Ovary (tissue), 9 donors: ENCODE measurements around the gene PIK3AP1. TPM values are rescaled to one million over a fixed set of nuclear protein-coding genes. Genes with fewer than 3 reads are reported as not detected.

Experiments used
- DNase-seq, 5 donors: peaks; one replicate each; pipeline ENCODE4 v3.0.0-alpha.2; 2019 to 2020
- H3K27ac ChIP-seq, 2 donors: fragments of 200-600 bp; one replicate each; pipeline versions ENCODE4 v1.5.1 to v1.8.0; 2019 to 2022
- H3K27me3 ChIP-seq: fragments of 200-600 bp; one replicate; pipeline ENCODE4 v1.8.0; 2022
- H3K36me3 ChIP-seq: fragments of 200-600 bp; sonication (generic); one replicate; pipeline ENCODE4 v1.5.1; 2019
- H3K4me1 ChIP-seq: one replicate; pipeline ENCODE4 v1.8.1; 2013; ENCODE audit warnings: mild to moderate bottlenecking, moderate library complexity; ENCODE audit not compliant: insufficient read depth
- H3K4me3 ChIP-seq: fragments of 200-600 bp; sonication (generic); one replicate; pipeline ENCODE4 v1.5.1; 2017
- H3K9me3 ChIP-seq, 2 donors: fragments of 200-600 bp in 1 of 2; sonication (generic) in 1 of 2; one replicate each; pipeline versions ENCODE4 v1.5.1 to v1.8.1; 2013 to 2019; ENCODE audit warnings: mild to moderate bottlenecking in 1 of 2, moderate library complexity in 1 of 2
- EP300 ChIP-seq: sonication (generic); formaldehyde crosslinking; IDR thresholded peaks from one replicate; pipeline ENCODE4 v1.6.1; 2017; ENCODE audit warnings: antibody characterized with exemption
- POLR2A ChIP-seq: fragments of 450-650 bp; IDR thresholded peaks from one replicate; pipeline ENCODE4 v1.6.1; 2017; ENCODE audit warnings: antibody characterized with exemption, mild to moderate bottlenecking, moderate library complexity
- WGBS, 3 donors: extraction: QIAGEN DNeasy Blood & Tissue Kit in 1 of 3; methylation state at CpG; one replicate each; pipeline versions ENCODE4 v1.1.5 to v1.1.7; 2013 to 2017; 5-methylcytosine and 5-hydroxymethylcytosine counted together
- intact Hi-C, 4 donors: fragments of 100-400 bp; cut with DNase I; formaldehyde crosslinking; loops; one replicate each; pipeline versions ENCODE4 v1.11.0 to v1.15.1; 2022 to 2023
- polyA plus RNA-seq, 2 donors: library from polyadenylated mRNA; stranded (reverse); fragments of 200-250 nt in 1 of 2; fragments of 350-450 nt in 1 of 2; fragmentation: Illumina TruSeq in 1 of 2; extraction: RNeasy Lipid Tissue Mini Kit (QIAGEN cat#74804) in 1 of 2; gene quantifications; one replicate each; pipeline ENCODE4 v1.2.3, GENCODE V29; 2013 to 2014
- total RNA-seq, 7 donors: library from RNA; depleted of rRNA in 2 of 7; stranded (reverse); fragments of >200 nt in 2 of 7; fragmentation: NEBNext Ultra II Directional in 3 of 7; extraction: Animal tissue kit (Norgen Biotek cat#: 25700) in 3 of 7; gene quantifications; one replicate each; pipeline versions ENCODE4 v1.1.0 to v1.2.4, GENCODE V29; 2016 to 2023
- TF ChIP-seq, protein P1 (sequence below), 3 donors: fragments of 450-650 bp in 2 of 3; fragments of 200-600 bp in 1 of 3; IDR thresholded peaks; one replicate each; pipeline versions ENCODE4 v1.5.1 to v1.8.0; 2016 to 2022; ENCODE audit warnings: antibody characterized with exemption in 3 of 3, mild to moderate bottlenecking in 1 of 3
- donor health status: DM: no; HTN: no; CAD: no; lungs with moderate emphysema.
- donor health status: DM: no; HTN: no; CAD: no.
- donor health status: Bipolar disorder and iron deficiency.
- donor health status: DM: yes; HTN: yes; CAD: no.
- donor health status: DM: no; HTN: no; CAD: no.
- donor health status: DM: yes; HTN: yes; CAD: no.

The PIK3AP1 gene
- total and polyA plus RNA-seq, 9 donors, result 2.5 to 14.2 (median 7.8) TPM

DNA sequence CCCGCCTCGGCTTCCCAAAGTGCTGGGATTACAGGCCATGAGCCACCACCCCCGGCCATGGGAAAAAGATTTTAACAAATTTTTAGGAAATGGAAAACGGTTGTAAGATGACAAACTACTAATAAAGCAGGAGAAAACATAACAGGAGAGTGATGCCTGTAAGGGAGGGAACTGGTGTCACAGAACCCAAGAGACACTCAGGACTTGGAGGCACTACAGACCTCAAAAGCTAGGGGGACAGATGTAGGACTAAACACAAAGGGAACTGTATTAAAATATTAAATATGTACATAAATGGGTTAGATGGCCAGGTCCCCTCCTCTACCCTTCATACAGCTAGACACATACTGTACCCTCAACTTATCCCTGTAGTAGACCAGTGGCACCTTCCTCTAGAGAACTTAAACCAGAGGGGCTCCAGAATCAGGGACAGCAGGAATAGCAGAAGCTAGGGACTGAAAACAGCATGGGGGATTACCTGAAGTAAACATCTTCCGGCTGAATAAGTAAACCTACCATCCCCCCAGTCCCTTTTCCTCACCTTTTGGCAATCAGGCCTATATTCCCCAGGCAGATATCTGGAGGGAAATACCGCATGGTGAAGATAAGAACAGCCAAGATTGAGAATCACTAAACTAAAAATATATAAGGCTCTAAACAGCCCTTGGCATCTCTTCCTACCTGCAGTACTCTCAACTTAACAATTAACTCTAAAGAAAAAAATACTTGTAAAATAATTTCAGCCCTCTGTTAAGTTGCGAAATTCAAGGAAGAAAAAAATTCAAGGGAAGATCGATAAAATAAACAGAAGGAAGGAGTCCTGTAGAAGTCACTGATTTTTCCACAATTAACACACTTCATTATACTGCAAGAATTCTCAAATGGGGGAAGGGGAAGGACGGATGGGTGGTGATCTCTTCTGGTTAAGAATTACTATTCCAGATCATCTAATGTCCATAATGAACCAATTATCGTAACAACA lies 149.0 kb downstream of the PIK3AP1 start:
- H3K9me3 ChIP-seq, result no peaks in the 10 kb centered on the region
- H3K4me1 ChIP-seq, result peaks cover 5% of the 10 kb centered on the region
- H3K36me3 ChIP-seq, result no peaks in the 10 kb centered on the region
- no peak overlapping the region for H3K4me3 ChIP-seq
- H3K27ac ChIP-seq, result no peak overlapping the region
- H3K27me3 ChIP-seq, result no peaks in the 10 kb centered on the region
- intact Hi-C loops, result no loop called here
- no peak for DNase-seq
- TF ChIP-seq, protein P1, sequence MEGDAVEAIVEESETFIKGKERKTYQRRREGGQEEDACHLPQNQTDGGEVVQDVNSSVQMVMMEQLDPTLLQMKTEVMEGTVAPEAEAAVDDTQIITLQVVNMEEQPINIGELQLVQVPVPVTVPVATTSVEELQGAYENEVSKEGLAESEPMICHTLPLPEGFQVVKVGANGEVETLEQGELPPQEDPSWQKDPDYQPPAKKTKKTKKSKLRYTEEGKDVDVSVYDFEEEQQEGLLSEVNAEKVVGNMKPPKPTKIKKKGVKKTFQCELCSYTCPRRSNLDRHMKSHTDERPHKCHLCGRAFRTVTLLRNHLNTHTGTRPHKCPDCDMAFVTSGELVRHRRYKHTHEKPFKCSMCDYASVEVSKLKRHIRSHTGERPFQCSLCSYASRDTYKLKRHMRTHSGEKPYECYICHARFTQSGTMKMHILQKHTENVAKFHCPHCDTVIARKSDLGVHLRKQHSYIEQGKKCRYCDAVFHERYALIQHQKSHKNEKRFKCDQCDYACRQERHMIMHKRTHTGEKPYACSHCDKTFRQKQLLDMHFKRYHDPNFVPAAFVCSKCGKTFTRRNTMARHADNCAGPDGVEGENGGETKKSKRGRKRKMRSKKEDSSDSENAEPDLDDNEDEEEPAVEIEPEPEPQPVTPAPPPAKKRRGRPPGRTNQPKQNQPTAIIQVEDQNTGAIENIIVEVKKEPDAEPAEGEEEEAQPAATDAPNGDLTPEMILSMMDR (IDR thresholded peaks at IDR 0.05), result no peak
- no peak for TF ChIP-seq EP300
- TF ChIP-seq POLR2A, result no peak
- 83 to 86% (median 84%) methylated on average over 10 of the region's 10 CpGs for WGBS, 3 donors

DNA sequence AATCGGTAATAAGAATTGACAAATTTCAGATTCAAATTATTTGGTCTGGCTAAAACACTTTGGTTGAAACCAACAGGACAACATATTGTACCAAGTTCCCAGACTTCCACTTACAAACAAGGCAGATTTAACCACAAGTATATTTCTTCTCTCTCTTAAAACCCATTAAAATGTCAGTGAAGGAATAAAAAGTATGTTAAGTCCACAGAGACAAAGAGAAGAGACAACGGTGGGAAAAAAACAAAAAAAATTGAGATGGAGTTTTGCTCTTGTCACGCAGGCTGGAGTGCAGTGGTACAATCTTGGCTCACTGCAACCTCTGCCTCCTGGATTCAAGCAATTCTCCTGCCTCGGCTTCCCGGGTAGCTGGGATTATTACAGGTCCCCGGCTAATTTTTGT lies 149.8 kb downstream of the PIK3AP1 start:
- Histone ChIP-seq H3K4me1 (peaks cover 5% of the 10 kb centered on the region), H3K4me3 (no peak overlapping the region), H3K27me3 (no peaks in the 10 kb centered on the region), H3K9me3 (no peaks in the 10 kb centered on the region), H3K36me3 (no peaks in the 10 kb centered on the region), H3K27ac (no peak overlapping the region)
- DNase-seq, result no peak
- 84 to 86% (median 84%) methylated on average over 6 of the region's 6 CpGs for WGBS, 3 donors
- TF ChIP-seq EP300 (no peak), POLR2A (no peak)
- TF ChIP-seq, protein P1 (IDR thresholded peaks at IDR 0.05), result no peak
- intact Hi-C loops, result no loop called here

DNA sequence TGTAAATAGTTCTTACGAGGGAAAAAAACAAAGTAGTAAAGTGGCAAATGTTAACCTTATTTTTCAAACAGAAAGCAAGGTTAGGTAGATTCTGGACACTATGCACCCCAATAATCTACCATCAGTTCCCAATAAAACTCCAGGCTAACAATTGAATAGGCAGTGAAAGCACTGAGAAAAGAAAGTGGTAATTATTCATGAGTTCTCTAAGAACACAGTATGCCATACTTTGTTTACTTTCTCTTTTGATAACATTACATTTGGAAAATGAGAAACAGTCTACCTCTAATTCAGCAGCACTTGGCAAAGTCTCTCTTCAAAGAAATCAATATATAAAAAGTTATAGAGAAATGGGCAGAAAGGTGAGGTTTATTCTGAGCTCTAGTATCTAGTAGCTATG lies 151.9 kb downstream of the PIK3AP1 start:
- DNase-seq, result no peak
- H3K27ac ChIP-seq, result no peak overlapping the region
- H3K36me3 ChIP-seq, result no peaks in the 10 kb centered on the region
- peaks cover 5% of the 10 kb centered on the region for H3K4me1 ChIP-seq
- H3K27me3 ChIP-seq, result no peaks in the 10 kb centered on the region
- intact Hi-C loops, result no loop called here
- H3K9me3 ChIP-seq, result no peaks in the 10 kb centered on the region
- WGBS, 3 donors, result 58 to 78% (median 61%) methylated on average over 1 of the region's 1 CpG
- TF ChIP-seq, protein P1 (IDR thresholded peaks at IDR 0.05), result no peak
- TF ChIP-seq EP300 (no peak), POLR2A (no peak)
- no peak overlapping the region for H3K4me3 ChIP-seq

DNA sequence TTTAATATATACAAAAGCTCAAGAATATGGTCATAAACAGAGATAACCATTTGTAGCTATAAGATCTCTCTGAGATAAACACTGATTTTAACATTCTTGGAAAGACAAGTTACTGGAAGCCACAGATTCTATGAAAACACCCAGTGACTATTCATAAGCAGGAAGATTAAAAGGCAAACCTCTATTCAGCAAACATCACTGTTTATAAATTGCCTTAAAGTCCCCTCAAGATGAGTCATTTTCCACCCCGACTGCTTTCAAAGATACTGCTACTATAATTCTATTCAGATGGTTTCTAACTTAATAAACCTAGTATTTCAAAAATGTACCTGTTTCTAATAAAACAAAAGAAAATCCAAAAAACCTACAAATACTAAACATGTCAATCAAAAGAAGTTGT lies 154.5 kb downstream of the PIK3AP1 start:
- 5 to 11% (median 9%) methylated on average over 1 of the region's 1 CpG for WGBS, 3 donors
- Histone ChIP-seq H3K27ac (no peak overlapping the region), H3K36me3 (no peaks in the 10 kb centered on the region), H3K27me3 (no peaks in the 10 kb centered on the region), H3K4me3 (no peak overlapping the region), H3K9me3 (no peaks in the 10 kb centered on the region), H3K4me1 (peaks cover 3% of the 10 kb centered on the region)
- TF ChIP-seq POLR2A (no peak), EP300 (no peak)
- TF ChIP-seq, protein P1 (IDR thresholded peaks at IDR 0.05), result no peak
- intact Hi-C loops, result no loop called here
- DNase-seq, result no peak
